Measurements from ENCODE around the gene RPL37A.

DNA sequence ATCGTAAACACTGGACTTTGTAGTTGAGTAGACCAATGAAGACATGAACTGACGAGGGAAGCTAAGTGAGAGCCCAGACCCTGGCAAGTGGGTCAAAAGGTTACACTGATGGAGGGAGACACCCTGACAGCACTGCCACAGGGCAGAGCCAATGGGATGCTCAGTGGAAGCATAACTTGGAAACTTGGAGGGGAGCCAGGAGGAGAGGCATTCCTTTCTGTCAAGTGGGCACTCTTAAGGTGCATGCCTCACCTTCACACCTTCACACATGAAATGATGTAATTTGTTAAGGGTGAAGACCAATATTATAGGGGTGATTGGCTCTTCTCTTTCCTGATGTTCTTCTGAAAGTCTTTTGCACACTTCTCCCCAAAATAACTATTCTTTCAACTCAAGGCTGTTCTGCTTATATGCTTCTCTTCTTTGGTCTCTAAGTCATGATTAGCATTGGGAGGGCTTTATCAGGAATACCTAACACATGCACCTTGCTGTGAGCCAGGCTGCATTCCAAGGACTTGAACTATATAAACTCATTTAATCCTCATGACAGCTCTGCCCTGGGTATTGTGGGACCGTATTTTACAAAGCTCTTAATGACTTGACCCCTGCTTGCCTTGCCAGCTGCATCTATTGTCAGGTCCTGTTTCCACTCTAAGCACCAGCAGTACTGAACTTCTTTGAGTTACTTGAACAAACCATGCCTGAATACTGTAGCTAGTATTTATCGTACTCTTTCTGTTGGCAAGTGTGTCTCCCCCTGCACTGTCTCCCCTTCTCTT, 19.0 kb downstream of the RPL37A start:
- TF ChIP-seq POLR2A (IDR thresholded peaks at IDR 0.05): no peak
- TF ChIP-seq, protein P1, sequence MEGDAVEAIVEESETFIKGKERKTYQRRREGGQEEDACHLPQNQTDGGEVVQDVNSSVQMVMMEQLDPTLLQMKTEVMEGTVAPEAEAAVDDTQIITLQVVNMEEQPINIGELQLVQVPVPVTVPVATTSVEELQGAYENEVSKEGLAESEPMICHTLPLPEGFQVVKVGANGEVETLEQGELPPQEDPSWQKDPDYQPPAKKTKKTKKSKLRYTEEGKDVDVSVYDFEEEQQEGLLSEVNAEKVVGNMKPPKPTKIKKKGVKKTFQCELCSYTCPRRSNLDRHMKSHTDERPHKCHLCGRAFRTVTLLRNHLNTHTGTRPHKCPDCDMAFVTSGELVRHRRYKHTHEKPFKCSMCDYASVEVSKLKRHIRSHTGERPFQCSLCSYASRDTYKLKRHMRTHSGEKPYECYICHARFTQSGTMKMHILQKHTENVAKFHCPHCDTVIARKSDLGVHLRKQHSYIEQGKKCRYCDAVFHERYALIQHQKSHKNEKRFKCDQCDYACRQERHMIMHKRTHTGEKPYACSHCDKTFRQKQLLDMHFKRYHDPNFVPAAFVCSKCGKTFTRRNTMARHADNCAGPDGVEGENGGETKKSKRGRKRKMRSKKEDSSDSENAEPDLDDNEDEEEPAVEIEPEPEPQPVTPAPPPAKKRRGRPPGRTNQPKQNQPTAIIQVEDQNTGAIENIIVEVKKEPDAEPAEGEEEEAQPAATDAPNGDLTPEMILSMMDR (IDR thresholded peaks at IDR 0.05): no peak

Measured in adrenal gland (tissue), 5 donors.